H1 (cell line): ENCODE measurements around the gene RBMX. TPM values are rescaled to one million over a fixed set of nuclear protein-coding genes. Genes with fewer than 3 reads are reported as not detected.

ENCODE experiments used
- CTCF ChIA-PET: fragments of 300-600 bp; sonication (Branson Sonifier 250); formaldehyde crosslinking; loops from one replicate; lab custom pipeline; 2021; ENCODE audit not compliant: partially characterized antibody; lab: Charles Lee
- POLR2A ChIA-PET: fragments of 300-600 bp; sonication (Branson Sonifier 250); formaldehyde crosslinking; loops from one replicate; lab custom pipeline; 2021; ENCODE audit warnings: inconsistent platforms; ENCODE audit not compliant: partially characterized antibody; lab: Charles Lee
- DNase-seq, 2 experiments: peaks; one replicate each; pipeline versions ENCODE4 v3.0.0 to v3.0.0-alpha.2; 2010 to 2022; ENCODE audit warnings: low spot score in 2 of 2, low read depth in 1 of 2, mixed read lengths in 1 of 2
- FAIRE-seq: peaks from 2 replicates; lab custom pipeline; 2011; peaks lifted over from hg19 to GRCh38; lab: Jason Lieb, UNC
- H2AFZ ChIP-seq: 2 replicates; pipeline ENCODE4 v1.8.1; 2012; ENCODE audit warnings: low read length, inconsistent platforms
- H2AK5ac ChIP-seq: 2 replicates; pipeline ENCODE4 v1.6.1; 2013; ENCODE audit warnings: low read depth, low read length
- H2BK120ac ChIP-seq: replicated peaks from 2 replicates; pipeline ENCODE3; 2013; ENCODE audit warnings: low read depth, low read length, inconsistent platforms
- H2BK12ac ChIP-seq: 2 replicates; pipeline ENCODE4 v1.6.1; 2013; ENCODE audit warnings: low read depth, low read length
- H2BK15ac ChIP-seq: 2 replicates; pipeline ENCODE4 v1.6.1; 2013; ENCODE audit warnings: low read length
- H2BK20ac ChIP-seq: 2 replicates; pipeline ENCODE4 v1.6.1; 2013; ENCODE audit warnings: low read length
- H2BK5ac ChIP-seq: 2 replicates; pipeline ENCODE4 v1.6.1; 2013; ENCODE audit warnings: low read depth, low read length
- H3K14ac ChIP-seq: 2 replicates; pipeline ENCODE4 v1.6.1; 2013; ENCODE audit warnings: inconsistent platforms; ENCODE audit not compliant: insufficient read length
- H3K18ac ChIP-seq: 2 replicates; pipeline ENCODE4 v1.6.1; 2013; ENCODE audit warnings: low read length; ENCODE audit errors: extremely low read depth
- H3K23ac ChIP-seq: 2 replicates; pipeline ENCODE4 v1.6.1; 2013; ENCODE audit warnings: inconsistent platforms; ENCODE audit not compliant: insufficient read length
- H3K23me2 ChIP-seq: 2 replicates; pipeline ENCODE4 v1.6.1; 2013; ENCODE audit warnings: low read depth, low read length
- H3K27ac ChIP-seq: 2 replicates; pipeline ENCODE4 v1.6.1; 2011; ENCODE audit warnings: low read depth, low read length, inconsistent platforms
- H3K27me3 ChIP-seq, 4 experiments: replicated peaks in 1 of 4; 1 replicate in 1 of 4; 2 replicates in 3 of 4; pipeline versions ENCODE4 v1.6.1 to v1.8.1; 2011 to 2013; ENCODE audit warnings: low read length in 3 of 4, mild to moderate bottlenecking in 3 of 4, inconsistent platforms in 2 of 4, mixed read lengths in 2 of 4, moderate library complexity in 1 of 4; ENCODE audit not compliant: control insufficient read depth in 3 of 4, insufficient read depth in 3 of 4; ENCODE audit errors: extremely low read depth in 1 of 4
- H3K36me3 ChIP-seq, 4 experiments: 2 replicates each; pipeline versions ENCODE4 v1.6.1 to v1.8.1; 2011 to 2013; ENCODE audit warnings: mild to moderate bottlenecking in 4 of 4, low read length in 3 of 4, moderate library complexity in 2 of 4, control low read depth in 1 of 4, inconsistent platforms in 1 of 4; ENCODE audit not compliant: insufficient read depth in 4 of 4, control insufficient read depth in 2 of 4
- H3K4ac ChIP-seq: replicated peaks from 2 replicates; pipeline ENCODE3; 2013; ENCODE audit warnings: low read length, low read depth, mixed read lengths, inconsistent platforms; ENCODE audit not compliant: insufficient read length
- H3K4me1 ChIP-seq, 4 experiments: replicated peaks in 1 of 4; 1 replicate in 1 of 4; 2 replicates in 3 of 4; pipeline versions ENCODE4 v1.6.1 to v1.8.1; 2011 to 2013; ENCODE audit warnings: low read length in 3 of 4, inconsistent platforms in 2 of 4, mixed read lengths in 1 of 4; ENCODE audit not compliant: insufficient read depth in 4 of 4, control insufficient read depth in 3 of 4
- H3K4me2 ChIP-seq, 2 experiments: 2 replicates each; pipeline versions ENCODE4 v1.6.1 to v1.8.1; 2011 to 2013; ENCODE audit warnings: low read depth in 2 of 2, low read length in 2 of 2, control low read depth in 1 of 2, inconsistent platforms in 1 of 2, mild to moderate bottlenecking in 1 of 2; ENCODE audit not compliant: insufficient read depth in 1 of 2
- H3K4me3 ChIP-seq, 4 experiments: fragments of 200-600, 300-600 bp in 1 of 4; sonication (generic), shearing (Covaris generic), sonication (Bioruptor Twin) in 1 of 4; 2 replicates each; pipeline versions ENCODE4 v1.5.1 to v1.8.1; 2011 to 2016; ENCODE audit warnings: low read length in 4 of 4, low read depth in 3 of 4, control low read depth in 2 of 4, inconsistent platforms in 2 of 4, mild to moderate bottlenecking in 2 of 4, mixed read lengths in 1 of 4, moderate library complexity in 1 of 4; ENCODE audit not compliant: insufficient read depth in 2 of 4; ENCODE audit errors: extremely low read depth in 1 of 4
- H3K56ac ChIP-seq: replicated peaks from 2 replicates; pipeline ENCODE3; 2013; ENCODE audit warnings: low read depth, mild to moderate bottlenecking, mixed read lengths, low read length, inconsistent platforms; ENCODE audit not compliant: insufficient read length
- H3K79me1 ChIP-seq: 2 replicates; pipeline ENCODE4 v1.6.1; 2013; ENCODE audit warnings: low read depth, low read length, control low read depth
- H3K79me2 ChIP-seq, 2 experiments: 2 replicates each; pipeline versions ENCODE4 v1.6.1 to v1.8.1; 2012 to 2013; ENCODE audit warnings: low read length in 2 of 2, mild to moderate bottlenecking in 2 of 2, inconsistent platforms in 1 of 2; ENCODE audit not compliant: insufficient read depth in 2 of 2, control insufficient read depth in 1 of 2
- H3K9ac ChIP-seq, 4 experiments: replicated peaks in 1 of 4; 1 replicate in 1 of 4; 2 replicates in 3 of 4; pipeline versions ENCODE4 v1.6.1 to v1.8.1; 2011 to 2013; ENCODE audit warnings: low read depth in 3 of 4, low read length in 3 of 4, control low read depth in 2 of 4, mild to moderate bottlenecking in 2 of 4, moderate library complexity in 2 of 4, inconsistent platforms in 1 of 4; ENCODE audit errors: extremely low read depth in 1 of 4
- H3K9me3 ChIP-seq, 2 experiments: 2 replicates each; pipeline versions ENCODE4 v1.6.1 to v1.8.1; 2012 to 2013; ENCODE audit warnings: mild to moderate bottlenecking in 2 of 2, moderate library complexity in 2 of 2, control low read depth in 1 of 2, inconsistent platforms in 1 of 2, low read depth in 1 of 2, low read length in 1 of 2, mixed read lengths in 1 of 2; ENCODE audit not compliant: insufficient read depth in 2 of 2
- H4K20me1 ChIP-seq, 2 experiments: replicated peaks in 1 of 2; 2 replicates each; pipeline versions ENCODE3 to v1.8.1; 2011 to 2013; ENCODE audit warnings: inconsistent platforms in 2 of 2, low read length in 2 of 2, mild to moderate bottlenecking in 1 of 2; ENCODE audit not compliant: insufficient read depth in 2 of 2, control insufficient read depth in 1 of 2
- H4K5ac ChIP-seq: 2 replicates; pipeline ENCODE4 v1.6.1; 2013; ENCODE audit warnings: low read length, low read depth, mixed read lengths, inconsistent platforms; ENCODE audit not compliant: insufficient read length
- H4K8ac ChIP-seq: 2 replicates; pipeline ENCODE4 v1.8.0; 2013; ENCODE audit warnings: mild to moderate bottlenecking, moderate library complexity, low read length, inconsistent platforms; ENCODE audit not compliant: insufficient read depth; ENCODE audit errors: extremely low read depth
- H4K91ac ChIP-seq: replicated peaks from 2 replicates; pipeline ENCODE3; 2013; ENCODE audit warnings: low read length, mixed read lengths, inconsistent platforms; ENCODE audit not compliant: insufficient read length
- CBX5 ChIP-seq: fragments of 300-800, 300-1000 bp; sonication (generic); IDR thresholded peaks from 2 replicates; pipeline ENCODE4 v1.7.1; 2016; ENCODE audit warnings: antibody characterized with exemption, low read length, low read depth
- CREB1 ChIP-seq: IDR thresholded peaks from 2 replicates; pipeline ENCODE4 v1.6.1; 2012; ENCODE audit warnings: inconsistent platforms
- CTBP2 ChIP-seq: IDR thresholded peaks from 2 replicates; pipeline ENCODE4 v1.7.0; 2011; ENCODE audit warnings: borderline replicate concordance, mild to moderate bottlenecking, moderate library complexity, mixed read lengths, low read length; ENCODE audit not compliant: insufficient read depth, insufficient read length
- EGR1 ChIP-seq: IDR thresholded peaks from 2 replicates; pipeline ENCODE4 v1.6.1; 2011; ENCODE audit warnings: low read depth, low read length, borderline replicate concordance
- EZH2 ChIP-seq: fragments of 200-600 bp; sonication (generic); IDR thresholded peaks from 2 replicates; pipeline ENCODE4 v1.7.1; 2012; ENCODE audit warnings: low read depth, mild to moderate bottlenecking, moderate library complexity, low read length, inconsistent platforms; ENCODE audit not compliant: severe bottlenecking
- GTF2F1 ChIP-seq: IDR thresholded peaks from 2 replicates; pipeline ENCODE4 v1.6.1; 2012; ENCODE audit warnings: low read depth, low read length, improper control_type of control experiment, borderline replicate concordance
- KDM1A ChIP-seq: fragments of 200-600, 300-600 bp; sonication (generic); IDR thresholded peaks from 2 replicates; pipeline ENCODE4 v1.7.1; 2016; ENCODE audit warnings: mild to moderate bottlenecking, low read length, borderline replicate concordance
- MAFK ChIP-seq: IDR thresholded peaks from 2 replicates; pipeline ENCODE4 v1.6.1; 2012; ENCODE audit warnings: low read depth, mild to moderate bottlenecking, improper control_type of control experiment, low read length
- PHF8 ChIP-seq: fragments of 200-600 bp; sonication (generic); conservative IDR thresholded peaks from 2 replicates; pipeline ENCODE4 v1.7.1; 2012; ENCODE audit warnings: low read depth, mild to moderate bottlenecking, inconsistent platforms, low read length, moderate library complexity
- RBBP5 ChIP-seq: IDR thresholded peaks from 2 replicates; pipeline ENCODE4 v1.7.1; 2012; ENCODE audit warnings: low read depth, mild to moderate bottlenecking, inconsistent platforms, low read length, moderate library complexity, borderline replicate concordance
- SIN3A ChIP-seq, 2 experiments: IDR thresholded peaks in 1 of 2; conservative IDR thresholded peaks in 1 of 2; 2 replicates each; pipeline ENCODE4 v1.6.1; 2011 to 2012; ENCODE audit warnings: low read length in 2 of 2, improper control_type of control experiment in 1 of 2, low read depth in 1 of 2, mild to moderate bottlenecking in 1 of 2
- WGBS, 2 experiments: shearing (Covaris generic) in 1 of 2; methylation state at CpG; one replicate each; pipeline versions ENCODE4 v1.1.6 to v1.1.7; 2013 to 2015; ENCODE audit warnings: low lambda C conversion rate in 2 of 2, mixed read lengths in 2 of 2, inconsistent platforms in 1 of 2, low coverage in 1 of 2, missing lambda C conversion rate in 1 of 2; ENCODE audit not compliant: insufficient replicate concordance in 2 of 2, insufficient coverage in 1 of 2, insufficient read length in 1 of 2; ENCODE audit errors: extremely low coverage in 1 of 2, missing lambda C conversion rate in 1 of 2; 5-methylcytosine and 5-hydroxymethylcytosine counted together
- polyA plus RNA-seq, 7 experiments: library from polyadenylated mRNA; depleted of rRNA in 3 of 7; stranded (reverse) in 5 of 7; unstranded in 2 of 7; fragments of >200 nt in 5 of 7; fragments of 200-250 nt in 2 of 7; gene quantifications; 1 replicate in 5 of 7; 2 replicates in 1 of 7; 4 replicates in 1 of 7; pipeline versions ENCODE4 v1.2.1 to v1.2.3, GENCODE V29; 2011 to 2013; ENCODE audit warnings: missing spikeins in 2 of 7, mixed read lengths in 2 of 7
- total RNA-seq: library from RNA; stranded (reverse); fragmentation: NEBNext Ultra II Directional; extraction: Animal tissue kit (Norgen Biotek cat#: 25700); gene quantifications from 2 replicates; pipeline ENCODE4 v1.2.1, GENCODE V29; 2021

RBMX gene
- total and polyA plus RNA-seq, 2 of the 8 experiments (the other 6 are each of a cell fraction or from before 2014, with no cell fraction given), result 213 to 476 TPM

GRCh38 chrX:136899221-136899620 is 18.7 kb upstream of the RBMX start:
- Histone ChIP-seq H3K4me2 (no peak overlapping the region), H4K5ac (no peak overlapping the region), H3K27ac (no peak overlapping the region), H2BK15ac (no peak overlapping the region), H2BK120ac (no peak overlapping the region), H3K18ac (no peak overlapping the region), H4K8ac (no peak overlapping the region), H2AK5ac (no peak overlapping the region), H3K14ac (no peak overlapping the region), H3K9me3 (no peaks in the 10 kb centered on the region), H2AFZ (no peak overlapping the region), H3K27me3 (no peaks in the 10 kb centered on the region), H2BK5ac (no peak overlapping the region), H2BK20ac (no peak overlapping the region), H3K23me2 (no peaks in the 10 kb centered on the region), H2BK12ac (no peak overlapping the region), H3K9ac (no peak overlapping the region), H4K20me1 (no peaks in the 10 kb centered on the region), H3K23ac (no peak overlapping the region), H3K79me1 (no peaks in the 10 kb centered on the region), H3K36me3 (no peaks in the 10 kb centered on the region), H3K56ac (no peak overlapping the region), H3K4ac (no peak overlapping the region), H3K4me1 (no peaks in the 10 kb centered on the region), H3K79me2 (no peaks in the 10 kb centered on the region), H3K4me3 (no peak overlapping the region), H4K91ac (no peak overlapping the region)
- ChIA-PET POLR2A (interaction anchor here (1.4 to 4.4 kb wide), 2 partner anchors 10 to 20 kb away, joined by 4 to 32 read pairs; partner anchors contain the start of gene RBMX), CTCF (interaction anchor here (0.8 kb wide), 1 partner anchor 27 kb away, joined by 4 read pairs; no protein-coding TSS in a partner anchor)
- no peak for TF ChIP-seq CTBP2
- TF ChIP-seq EGR1, result no peak
- TF ChIP-seq MAFK, result no peak
- TF ChIP-seq CREB1, result no peak
- no peak for TF ChIP-seq CBX5
- TF ChIP-seq RBBP5, result no peak
- TF ChIP-seq PHF8, result no peak
- no peak for TF ChIP-seq EZH2
- no peak for TF ChIP-seq SIN3A (conservative IDR thresholded peaks at IDR 0.05 in 1 of 2, IDR thresholded peaks at IDR 0.05 in 1 of 2; ENCODE audit: low read depth in 1 of 2, low read length in 2 of 2)
- no peak for TF ChIP-seq GTF2F1
- no peak for TF ChIP-seq KDM1A
- DNase-seq, result no peak
- no peak for FAIRE-seq
- WGBS, 2 experiments, result 86% methylated on average over 1 of the region's 1 CpG; no CpG with 5 or more reads in 1 of the 2 experiments
